ENCODE measurements around the gene CPLANE2. TPM values are rescaled to one million over a fixed set of nuclear protein-coding genes. Genes with fewer than 3 reads are reported as not detected.

The CPLANE2 gene
- total RNA-seq, 4 donors from 2014 or later, result 2.0 to 13.3 (median 4.7) TPM

DNA sequence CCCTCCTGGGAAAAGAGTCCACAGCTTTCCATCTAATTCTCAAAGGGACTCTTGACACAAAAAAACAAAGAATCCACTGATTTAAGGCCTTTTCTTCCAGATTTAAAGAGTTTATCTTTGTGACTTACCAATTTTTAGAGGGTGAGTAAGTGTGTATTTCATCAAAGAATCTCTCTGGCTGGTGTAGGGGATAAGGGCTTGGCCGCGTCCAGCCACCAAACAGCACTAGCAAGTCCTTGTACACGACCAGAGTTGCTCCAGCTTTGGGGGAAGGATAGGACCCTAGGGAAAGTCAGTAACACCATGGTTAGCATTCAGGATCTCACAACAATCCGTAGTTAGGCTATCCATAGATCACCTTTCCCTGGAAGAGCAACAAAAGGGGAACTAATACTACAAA lies 19.5 kb upstream of the CPLANE2 start:
- no peak for ATAC-seq (ENCODE audit: low FRiP score)
- TF ChIP-seq, protein P1, sequence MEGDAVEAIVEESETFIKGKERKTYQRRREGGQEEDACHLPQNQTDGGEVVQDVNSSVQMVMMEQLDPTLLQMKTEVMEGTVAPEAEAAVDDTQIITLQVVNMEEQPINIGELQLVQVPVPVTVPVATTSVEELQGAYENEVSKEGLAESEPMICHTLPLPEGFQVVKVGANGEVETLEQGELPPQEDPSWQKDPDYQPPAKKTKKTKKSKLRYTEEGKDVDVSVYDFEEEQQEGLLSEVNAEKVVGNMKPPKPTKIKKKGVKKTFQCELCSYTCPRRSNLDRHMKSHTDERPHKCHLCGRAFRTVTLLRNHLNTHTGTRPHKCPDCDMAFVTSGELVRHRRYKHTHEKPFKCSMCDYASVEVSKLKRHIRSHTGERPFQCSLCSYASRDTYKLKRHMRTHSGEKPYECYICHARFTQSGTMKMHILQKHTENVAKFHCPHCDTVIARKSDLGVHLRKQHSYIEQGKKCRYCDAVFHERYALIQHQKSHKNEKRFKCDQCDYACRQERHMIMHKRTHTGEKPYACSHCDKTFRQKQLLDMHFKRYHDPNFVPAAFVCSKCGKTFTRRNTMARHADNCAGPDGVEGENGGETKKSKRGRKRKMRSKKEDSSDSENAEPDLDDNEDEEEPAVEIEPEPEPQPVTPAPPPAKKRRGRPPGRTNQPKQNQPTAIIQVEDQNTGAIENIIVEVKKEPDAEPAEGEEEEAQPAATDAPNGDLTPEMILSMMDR (IDR thresholded peaks at IDR 0.05), result no peak
- DNase-seq (ENCODE audit: low spot score), result no peak

DNA sequence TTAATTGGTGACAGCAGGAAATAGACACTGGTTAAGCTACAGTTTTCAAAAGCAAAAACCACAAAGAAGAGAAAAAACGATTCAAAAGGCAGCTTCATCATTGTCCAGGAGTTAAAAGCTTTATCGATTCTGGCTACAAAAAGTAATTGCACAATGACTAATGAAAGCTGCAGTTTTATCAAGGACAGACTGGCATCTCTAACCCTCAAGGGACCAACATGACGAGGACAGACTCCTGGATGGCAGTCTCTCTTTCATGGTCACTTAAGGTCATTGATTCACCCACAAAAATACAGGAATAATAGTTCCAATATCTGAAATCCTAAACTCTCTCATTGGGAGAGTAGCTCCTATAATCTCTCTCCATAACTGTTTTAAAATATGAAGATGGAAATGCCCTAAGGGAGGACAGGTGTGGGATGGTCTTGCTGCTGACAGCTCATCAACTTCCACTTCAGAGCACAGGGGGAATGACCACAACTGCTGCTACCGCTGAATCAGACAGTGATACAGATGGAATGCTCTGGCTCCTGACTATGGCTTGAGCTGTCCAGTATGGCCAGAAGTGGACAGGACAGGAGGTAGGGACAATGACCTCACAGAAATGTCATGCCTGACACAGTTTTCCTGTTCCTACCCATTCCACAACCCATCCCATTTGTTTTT lies 17.4 kb upstream of the CPLANE2 start:
- ATAC-seq (ENCODE audit: low FRiP score) (peak; percentile 21), DNase-seq (ENCODE audit: low spot score) (no peak)
- TF ChIP-seq, protein P1 (IDR thresholded peaks at IDR 0.05), result no peak

DNA sequence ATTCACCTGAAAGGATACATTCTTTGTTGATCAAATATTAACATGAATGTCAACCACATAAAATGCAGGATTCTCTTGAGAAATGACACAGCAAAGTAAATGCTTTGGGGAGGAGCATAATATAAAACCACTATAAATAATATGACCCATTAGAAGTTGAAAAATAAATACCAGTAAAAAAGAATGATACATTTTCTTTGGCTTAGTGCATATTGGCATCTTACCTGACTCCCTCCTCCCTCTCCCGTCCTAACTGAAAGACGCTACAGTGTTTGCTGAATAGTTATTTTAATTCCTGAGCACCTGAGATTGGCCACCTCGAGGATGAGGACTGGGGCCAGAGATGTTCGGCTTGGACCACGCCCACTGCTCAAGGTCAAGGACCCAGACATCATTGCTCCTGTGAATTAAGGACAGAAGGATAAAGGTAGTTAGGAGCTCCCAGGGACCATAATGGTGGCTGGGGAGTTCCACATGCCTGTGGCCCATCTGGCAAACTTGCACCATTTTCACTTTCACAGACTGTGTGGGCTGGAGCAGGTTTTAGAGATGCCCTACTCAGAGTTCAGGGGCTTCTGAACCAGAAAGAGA lies 16.4 kb upstream of the CPLANE2 start:
- no peak for DNase-seq (ENCODE audit: low spot score)
- no peak for ATAC-seq (ENCODE audit: low FRiP score)
- TF ChIP-seq, protein P1 (IDR thresholded peaks at IDR 0.05), result no peak

DNA sequence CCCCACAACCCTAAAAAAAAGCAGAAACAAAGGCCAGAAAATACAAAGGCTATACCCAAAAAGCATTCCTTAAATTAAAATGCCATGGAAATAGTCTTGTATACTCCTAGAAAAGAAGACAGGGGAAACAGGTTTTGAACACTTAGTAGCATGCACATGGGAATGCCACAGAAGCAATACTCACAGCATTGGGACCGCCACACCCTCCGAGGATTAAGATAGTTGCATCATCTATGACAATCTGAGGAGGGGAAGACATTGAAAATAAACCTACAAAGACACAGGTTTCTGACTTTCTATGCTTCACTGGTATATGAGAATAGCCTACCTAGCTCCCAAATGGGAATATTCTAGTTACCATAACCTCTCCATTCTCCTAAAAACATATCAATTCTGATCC lies 15.9 kb upstream of the CPLANE2 start:
- DNase-seq (ENCODE audit: low spot score), result no peak
- no peak for ATAC-seq (ENCODE audit: low FRiP score)
- TF ChIP-seq, protein P1 (IDR thresholded peaks at IDR 0.05), result no peak

DNA sequence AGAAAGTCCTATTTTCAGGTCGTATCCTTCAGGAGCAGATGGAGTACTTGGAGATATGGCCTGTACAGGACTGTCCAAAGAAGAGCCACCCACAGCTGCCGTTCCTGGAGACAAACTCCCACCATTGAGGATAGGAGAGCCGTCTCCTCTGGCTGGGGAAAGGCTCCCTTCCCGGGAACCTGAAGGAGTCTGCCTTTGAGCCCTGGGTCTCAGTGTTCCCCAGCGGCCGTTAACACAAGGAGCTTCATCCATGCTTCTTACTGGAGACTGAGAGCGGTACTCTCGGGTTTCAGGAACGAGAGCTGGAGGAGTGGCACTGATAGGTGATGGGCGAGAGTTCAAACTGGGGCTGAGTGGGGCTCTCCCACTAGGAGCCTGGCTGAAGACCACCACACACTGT lies 14.4 kb upstream of the CPLANE2 start:
- ATAC-seq (ENCODE audit: low FRiP score) (no peak), DNase-seq (ENCODE audit: low spot score) (no peak)
- TF ChIP-seq, protein P1 (IDR thresholded peaks at IDR 0.05), result no peak

DNA sequence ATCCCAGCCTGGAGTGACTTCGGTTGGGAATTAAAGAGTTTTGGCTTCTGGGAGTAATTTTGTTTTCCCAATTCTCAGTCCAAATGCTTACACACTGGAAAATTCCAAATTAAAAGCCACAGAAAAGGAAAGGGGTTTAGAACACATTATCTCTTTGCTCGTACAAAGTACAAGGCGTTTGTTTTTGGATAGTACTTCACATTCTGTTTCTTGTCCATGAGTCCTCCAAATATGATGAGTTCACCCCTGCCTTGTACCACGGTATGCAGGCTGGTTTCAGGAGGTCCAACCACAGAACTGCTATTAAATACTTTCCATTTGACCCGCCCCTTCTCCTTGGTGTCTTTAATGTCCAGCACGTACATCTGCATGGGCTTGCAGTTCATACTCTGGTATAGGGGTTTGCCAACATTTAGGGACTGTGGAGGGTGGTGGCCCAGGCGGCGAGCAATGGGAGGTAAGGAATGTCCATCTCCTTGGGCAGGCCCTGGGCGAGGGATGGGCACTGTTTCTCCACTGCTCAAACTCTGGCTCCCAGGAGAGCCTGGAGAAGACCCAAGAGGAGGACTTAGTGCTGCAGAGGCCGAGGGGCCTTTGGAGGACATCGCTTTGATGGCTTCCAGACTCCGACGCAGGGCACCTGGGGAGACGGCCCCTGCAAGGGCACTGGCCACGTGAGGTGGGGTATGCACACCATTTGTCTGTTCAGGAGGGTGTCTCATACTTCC lies 13.7 kb upstream of the CPLANE2 start:
- TF ChIP-seq, protein P1 (IDR thresholded peaks at IDR 0.05), result no peak
- no peak for DNase-seq (ENCODE audit: low spot score)
- ATAC-seq (ENCODE audit: low FRiP score), result no peak

Measured in omental fat pad (tissue), 4 donors.